Upper lobe of left lung (tissue), 6 donors: ENCODE measurements around the gene STBD1. TPM values are rescaled to one million over a fixed set of nuclear protein-coding genes. Genes with fewer than 3 reads are reported as not detected.

Source experiments
- ATAC-seq, 2 donors: fragments of 200-7000 bp; cut with Tn5 transposase; one replicate each; pipeline ENCODE4 v1.9.1; 2022; ENCODE audit warnings: mild to moderate bottlenecking in 2 of 2, moderate library complexity in 2 of 2; ENCODE audit not compliant: low FRiP score in 2 of 2
- DNase-seq, 2 donors: peaks; one replicate each; pipeline ENCODE4 v3.0.0-alpha.2; 2019 to 2020
- H3K27ac ChIP-seq, 4 donors: fragments of 200-600 bp; sonication (generic); one replicate each; pipeline ENCODE4 v1.5.1; 2016 to 2019
- H3K27me3 ChIP-seq, 4 donors: fragments of 200-600 bp; sonication (generic); one replicate each; pipeline ENCODE4 v1.5.1; 2017 to 2019
- H3K36me3 ChIP-seq, 4 donors: fragments of 200-600 bp; sonication (generic); one replicate each; pipeline ENCODE4 v1.5.1; 2016 to 2019
- H3K4me1 ChIP-seq, 4 donors: fragments of 200-600 bp; sonication (generic); one replicate each; pipeline ENCODE4 v1.5.1; 2018 to 2019
- H3K4me3 ChIP-seq, 4 donors: fragments of 200-600 bp; sonication (generic); one replicate each; pipeline ENCODE4 v1.5.1; 2017 to 2019; ENCODE audit warnings: mild to moderate bottlenecking in 2 of 4, moderate library complexity in 1 of 4
- H3K9me3 ChIP-seq, 4 donors: fragments of 200-600 bp; sonication (generic); one replicate each; pipeline ENCODE4 v1.5.1; 2018 to 2019
- EP300 ChIP-seq, 4 donors: sonication (generic); formaldehyde crosslinking; IDR thresholded peaks; one replicate each; pipeline ENCODE4 v1.5.1; 2017; ENCODE audit warnings: antibody characterized with exemption in 4 of 4, control low read depth in 2 of 4
- POLR2A ChIP-seq, 4 donors: fragments of 450-650 bp; IDR thresholded peaks; one replicate each; pipeline ENCODE4 v1.5.1; 2016 to 2017; ENCODE audit warnings: antibody characterized with exemption in 4 of 4, mild to moderate bottlenecking in 2 of 4
- POLR2AphosphoS5 ChIP-seq, 2 donors: sonication (generic); formaldehyde crosslinking; IDR thresholded peaks; one replicate each; pipeline ENCODE4 v1.5.1; 2017; ENCODE audit warnings: antibody characterized with exemption in 2 of 2
- WGBS, 2 donors: methylation state at CpG; one replicate each; pipeline ENCODE4 v1.1.5; 2017 to 2018; 5-methylcytosine and 5-hydroxymethylcytosine counted together
- total RNA-seq, 6 donors: library from RNA; depleted of rRNA in 4 of 6; stranded (reverse); fragments of >200 nt in 4 of 6; gene quantifications; one replicate each; pipeline versions ENCODE4 v1.1.0 to v1.2.1, GENCODE V29; 2016 to 2021
- TF ChIP-seq, protein P1 (sequence below), 6 experiments: fragments of 450-650 bp in 4 of 6; fragments of 200-600 bp in 2 of 6; sonication (generic) in 2 of 6; IDR thresholded peaks; one replicate each; pipeline ENCODE4 v1.5.1; 2016 to 2019; ENCODE audit warnings: antibody characterized with exemption in 6 of 6
- donor health status: DM: no; HTN: no; CAD: no; lungs with moderate emphysema.
- donor health status: DM: no; HTN: yes; CAD: no; lungs with severe emphysema.

The STBD1 gene
- total RNA-seq, 6 donors from 2014 or later = 3.6 to 14.2 (median 5.7) TPM

DNA sequence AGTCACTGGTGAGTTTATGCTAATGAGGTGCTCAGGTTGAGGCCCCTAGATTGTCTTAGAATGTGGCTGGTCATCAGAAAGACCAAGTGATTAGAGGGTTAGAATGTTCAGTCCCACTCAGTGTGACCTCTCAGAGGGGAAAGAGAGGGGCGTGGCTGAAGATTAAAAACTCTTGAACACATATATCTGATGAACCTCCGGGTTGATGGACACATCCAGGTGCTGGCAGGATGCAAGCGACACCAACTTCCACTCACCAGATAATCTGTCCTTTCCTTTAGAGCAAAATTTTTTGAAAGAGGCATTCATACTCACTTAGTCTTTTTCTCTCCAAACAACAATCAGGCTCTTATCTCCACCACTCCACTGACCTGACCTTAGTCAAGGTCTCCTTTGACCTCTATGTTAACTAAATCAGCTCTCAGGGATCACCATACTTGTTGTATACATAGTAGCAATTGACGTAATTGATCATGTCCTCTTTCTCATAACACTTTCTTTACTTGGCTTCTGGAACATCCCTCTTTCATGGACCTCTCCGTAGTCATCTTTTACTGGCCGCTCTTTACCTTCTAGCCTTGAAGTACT, 40.8 kb upstream of the STBD1 start:
- Histone ChIP-seq H3K4me3 (no peak overlapping the region), H3K27me3 (no peaks in the 10 kb centered on the region), H3K36me3 (no peaks in the 10 kb centered on the region), H3K4me1 (no peaks in the 10 kb centered on the region), H3K27ac (no peak overlapping the region), H3K9me3 (no peaks in the 10 kb centered on the region)
- WGBS, 2 donors = 83 to 84% methylated on average over 6 of the region's 6 CpGs
- DNase-seq = no peak
- TF ChIP-seq EP300 (IDR thresholded peaks at IDR 0.05) (no peak), POLR2AphosphoS5 (IDR thresholded peaks at IDR 0.05) (no peak), POLR2A (IDR thresholded peaks at IDR 0.05) (no peak)
- TF ChIP-seq, protein P1, sequence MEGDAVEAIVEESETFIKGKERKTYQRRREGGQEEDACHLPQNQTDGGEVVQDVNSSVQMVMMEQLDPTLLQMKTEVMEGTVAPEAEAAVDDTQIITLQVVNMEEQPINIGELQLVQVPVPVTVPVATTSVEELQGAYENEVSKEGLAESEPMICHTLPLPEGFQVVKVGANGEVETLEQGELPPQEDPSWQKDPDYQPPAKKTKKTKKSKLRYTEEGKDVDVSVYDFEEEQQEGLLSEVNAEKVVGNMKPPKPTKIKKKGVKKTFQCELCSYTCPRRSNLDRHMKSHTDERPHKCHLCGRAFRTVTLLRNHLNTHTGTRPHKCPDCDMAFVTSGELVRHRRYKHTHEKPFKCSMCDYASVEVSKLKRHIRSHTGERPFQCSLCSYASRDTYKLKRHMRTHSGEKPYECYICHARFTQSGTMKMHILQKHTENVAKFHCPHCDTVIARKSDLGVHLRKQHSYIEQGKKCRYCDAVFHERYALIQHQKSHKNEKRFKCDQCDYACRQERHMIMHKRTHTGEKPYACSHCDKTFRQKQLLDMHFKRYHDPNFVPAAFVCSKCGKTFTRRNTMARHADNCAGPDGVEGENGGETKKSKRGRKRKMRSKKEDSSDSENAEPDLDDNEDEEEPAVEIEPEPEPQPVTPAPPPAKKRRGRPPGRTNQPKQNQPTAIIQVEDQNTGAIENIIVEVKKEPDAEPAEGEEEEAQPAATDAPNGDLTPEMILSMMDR (IDR thresholded peaks at IDR 0.05) = no peak
- no peak for ATAC-seq

DNA sequence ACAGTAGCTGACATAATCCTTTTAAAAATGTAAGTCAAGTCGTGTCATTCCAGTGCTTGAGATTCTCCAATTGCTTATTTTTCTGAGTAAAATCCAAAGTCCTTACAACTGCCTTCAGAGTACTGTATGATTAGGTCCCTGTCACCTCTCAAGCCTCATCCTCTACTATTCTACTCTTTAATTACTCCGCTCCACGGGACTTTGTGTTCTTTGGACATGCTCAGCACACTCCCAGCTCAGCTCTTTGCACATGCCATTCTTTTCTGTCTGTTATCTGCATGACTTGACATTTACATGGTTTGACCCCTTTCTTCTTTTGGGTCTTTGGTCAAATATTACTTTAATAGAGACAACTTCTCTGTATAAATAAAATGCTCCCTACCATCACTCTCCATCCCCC, 39.9 kb upstream of the STBD1 start:
- Histone ChIP-seq H3K27ac (no peak overlapping the region), H3K4me3 (no peak overlapping the region), H3K4me1 (no peaks in the 10 kb centered on the region), H3K9me3 (no peaks in the 10 kb centered on the region), H3K27me3 (no peaks in the 10 kb centered on the region), H3K36me3 (no peaks in the 10 kb centered on the region)
- TF ChIP-seq POLR2AphosphoS5 (IDR thresholded peaks at IDR 0.05) (no peak), POLR2A (IDR thresholded peaks at IDR 0.05) (no peak), EP300 (IDR thresholded peaks at IDR 0.05) (no peak)
- ATAC-seq (no peak), DNase-seq (no peak)
- WGBS, 2 donors = 77 to 83% methylated on average over 3 of the region's 3 CpGs

DNA sequence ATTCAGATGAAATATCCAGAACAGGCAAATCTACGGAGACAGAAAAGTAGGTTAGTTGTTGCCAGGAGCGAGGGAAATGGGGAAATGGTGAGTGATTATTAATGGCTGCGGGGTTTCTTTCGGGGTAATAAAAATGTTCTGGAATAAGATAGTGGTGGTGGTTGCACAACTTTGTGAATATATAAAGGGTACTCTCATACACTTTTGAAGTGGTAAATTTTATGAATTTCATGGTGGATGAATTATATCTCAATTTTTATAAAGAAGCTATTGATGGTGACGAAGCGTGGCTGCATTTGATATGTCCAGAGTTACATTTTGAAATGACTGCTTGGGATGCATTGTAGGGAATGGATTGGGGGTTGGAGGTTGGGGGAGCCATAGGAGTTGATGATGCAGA, 38.7 kb upstream of the STBD1 start:
- DNase-seq = no peak
- no peak for TF ChIP-seq POLR2A (IDR thresholded peaks at IDR 0.05)
- Histone ChIP-seq H3K27ac (no peak overlapping the region), H3K4me3 (no peak overlapping the region), H3K36me3 (no peaks in the 10 kb centered on the region), H3K4me1 (peaks cover 0 to 4% (median 0%) of the 10 kb centered on the region in 4 donors), H3K9me3 (no peaks in the 10 kb centered on the region), H3K27me3 (no peaks in the 10 kb centered on the region)
- WGBS, 2 donors = 95 to 97% methylated on average over 6 of the region's 6 CpGs
- no peak for ATAC-seq

DNA sequence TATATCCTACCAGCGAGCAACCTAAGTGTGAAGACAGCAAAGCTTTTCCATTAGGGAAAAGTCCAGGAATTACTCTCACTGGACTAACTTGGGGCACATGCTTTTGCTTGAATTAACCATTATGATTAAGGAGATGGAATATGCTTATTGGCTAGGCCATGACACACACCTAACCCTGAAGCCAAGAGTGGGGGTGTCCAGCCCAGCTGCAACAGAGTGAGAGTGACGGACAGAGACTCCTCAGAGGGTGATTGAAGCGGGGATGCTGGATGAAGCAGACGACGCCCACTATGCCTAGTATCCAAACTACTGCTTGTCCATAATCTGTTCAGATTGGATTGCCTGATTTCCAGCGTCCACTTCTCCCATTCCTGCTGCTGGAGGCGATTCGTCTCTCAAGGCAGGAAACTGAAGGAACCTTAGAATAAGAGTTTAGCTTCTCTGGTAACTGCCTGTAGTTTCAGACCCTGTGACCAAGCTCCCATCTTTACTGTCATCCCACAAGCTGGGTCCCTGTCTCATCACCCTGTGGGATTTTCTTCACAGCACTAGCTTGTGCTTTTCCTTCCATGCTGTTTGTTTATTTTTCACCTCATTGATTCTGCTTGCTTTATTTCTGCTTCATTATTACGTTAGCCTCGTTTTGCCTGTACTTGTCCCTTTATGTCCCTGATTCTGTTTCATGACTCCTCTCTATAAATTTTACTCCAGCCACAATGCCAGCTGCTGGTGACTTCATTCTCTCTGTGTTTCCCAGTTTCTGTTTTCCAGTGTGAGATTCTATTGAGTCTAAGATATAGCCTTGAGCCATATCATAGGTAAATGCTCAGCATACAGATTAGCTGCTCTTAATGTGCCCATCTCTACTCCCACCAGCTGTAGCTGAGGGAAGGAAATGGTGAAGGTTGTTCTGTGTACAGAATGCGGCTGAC, 36.0 kb upstream of the STBD1 start:
- Histone ChIP-seq H3K9me3 (no peaks in the 10 kb centered on the region), H3K4me1 (peaks cover 0 to 4% (median 0%) of the 10 kb centered on the region in 4 donors), H3K27ac (no peak overlapping the region), H3K36me3 (no peaks in the 10 kb centered on the region), H3K27me3 (no peaks in the 10 kb centered on the region), H3K4me3 (no peak overlapping the region)
- ATAC-seq (peak in 1 of 2 donors; percentile 59), DNase-seq (no peak)
- TF ChIP-seq POLR2A (IDR thresholded peaks at IDR 0.05) (no peak), POLR2AphosphoS5 (IDR thresholded peaks at IDR 0.05) (no peak), EP300 (IDR thresholded peaks at IDR 0.05) (no peak)
- TF ChIP-seq, protein P1 (IDR thresholded peaks at IDR 0.05) = no peak
- WGBS, 2 donors = 76 to 86% methylated on average over 11 of the region's 11 CpGs

DNA sequence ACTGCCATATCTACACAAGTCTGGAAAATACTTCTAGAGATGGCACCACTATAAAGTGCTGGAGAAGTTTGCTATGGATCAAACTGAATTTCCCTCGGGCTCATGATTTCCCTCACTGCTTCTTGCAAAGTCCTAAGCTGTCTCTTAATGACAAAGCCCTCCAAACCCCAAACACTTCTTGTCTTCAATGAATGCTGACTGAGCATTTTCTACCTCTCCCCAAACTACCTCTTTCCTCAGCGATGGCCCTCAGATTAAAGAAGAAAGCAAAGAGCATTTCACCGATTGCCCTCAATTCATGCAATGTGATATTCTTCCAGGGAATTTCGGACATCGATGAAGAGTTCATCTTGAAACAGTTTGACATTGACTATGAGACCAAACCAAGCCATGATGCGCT, 35.3 kb upstream of the STBD1 start:
- 88 to 94% methylated on average over 6 of the region's 6 CpGs for WGBS, 2 donors
- Histone ChIP-seq H3K36me3 (no peaks in the 10 kb centered on the region), H3K4me1 (peaks cover 0 to 4% (median 0%) of the 10 kb centered on the region in 4 donors), H3K27me3 (no peaks in the 10 kb centered on the region), H3K27ac (no peak overlapping the region), H3K9me3 (no peaks in the 10 kb centered on the region), H3K4me3 (no peak overlapping the region)
- TF ChIP-seq, protein P1 (IDR thresholded peaks at IDR 0.05) = no peak
- ATAC-seq (no peak), DNase-seq (no peak)
